ENCODE measurements around the gene KLHL18. TPM values are rescaled to one million over a fixed set of nuclear protein-coding genes. Genes with fewer than 3 reads are reported as not detected.

The KLHL18 gene
- total RNA-seq, 4 donors from 2014 or later, result 20.8 to 50.7 (median 38.8) TPM

DNA sequence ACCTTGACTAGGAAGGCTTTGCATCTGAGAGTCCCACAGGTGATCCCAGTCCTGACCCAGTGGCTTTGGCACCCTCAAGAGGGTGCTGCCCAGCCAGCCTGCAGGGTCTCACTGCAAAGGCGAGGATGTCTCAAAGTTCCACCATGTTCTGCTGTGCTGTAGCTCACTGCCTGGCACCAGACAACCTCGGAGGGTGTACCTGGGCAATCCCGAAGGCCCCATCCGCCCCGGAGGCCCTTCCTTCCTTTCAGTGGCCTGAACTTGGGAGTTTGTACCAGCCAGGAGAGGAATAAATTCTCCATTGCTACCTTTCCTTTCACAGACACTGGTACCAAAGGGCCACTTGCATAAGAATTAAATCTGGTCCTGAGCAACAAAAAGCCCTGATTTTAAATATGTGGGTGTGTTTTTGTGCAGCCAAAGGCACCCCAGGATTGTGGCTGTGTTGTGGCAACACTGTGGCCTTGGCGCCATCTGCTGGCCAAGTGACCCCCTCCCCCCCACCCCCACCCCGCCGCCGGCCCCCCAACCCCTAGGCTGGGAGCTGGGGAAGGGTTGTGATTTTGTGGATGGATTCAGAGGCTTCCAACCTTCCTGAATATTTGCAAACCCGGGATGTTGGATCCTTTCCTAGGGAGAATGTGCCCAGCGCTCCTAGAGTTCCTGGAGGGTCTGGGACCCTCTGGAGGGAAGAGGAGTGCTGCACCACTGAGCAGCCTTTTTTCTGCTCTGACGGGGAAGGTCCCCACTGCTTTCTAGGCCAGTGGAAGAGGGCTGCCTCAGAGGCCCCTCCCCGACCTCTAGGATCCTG is 88.3 kb downstream of the KLHL18 start:
- no peaks in the 10 kb centered on the region for H3K9me3 ChIP-seq
- no peaks in the 10 kb centered on the region for H3K36me3 ChIP-seq
- peaks cover 3% of the 10 kb centered on the region for H3K4me1 ChIP-seq
- no peaks in the 10 kb centered on the region for H3K27me3 ChIP-seq
- WGBS, result 42% methylated on average over 8 of the region's 13 CpGs
- H3K27ac ChIP-seq, result no peak overlapping the region
- DNase-seq (ENCODE audit: low spot score in 2 of 2), result no peak
- no peak overlapping the region for H3K4me3 ChIP-seq
- no peak for TF ChIP-seq POLR2AphosphoS5 (IDR thresholded peaks at IDR 0.05)
- TF ChIP-seq POLR2A (IDR thresholded peaks at IDR 0.05), result no peak
- TF ChIP-seq, protein P1, sequence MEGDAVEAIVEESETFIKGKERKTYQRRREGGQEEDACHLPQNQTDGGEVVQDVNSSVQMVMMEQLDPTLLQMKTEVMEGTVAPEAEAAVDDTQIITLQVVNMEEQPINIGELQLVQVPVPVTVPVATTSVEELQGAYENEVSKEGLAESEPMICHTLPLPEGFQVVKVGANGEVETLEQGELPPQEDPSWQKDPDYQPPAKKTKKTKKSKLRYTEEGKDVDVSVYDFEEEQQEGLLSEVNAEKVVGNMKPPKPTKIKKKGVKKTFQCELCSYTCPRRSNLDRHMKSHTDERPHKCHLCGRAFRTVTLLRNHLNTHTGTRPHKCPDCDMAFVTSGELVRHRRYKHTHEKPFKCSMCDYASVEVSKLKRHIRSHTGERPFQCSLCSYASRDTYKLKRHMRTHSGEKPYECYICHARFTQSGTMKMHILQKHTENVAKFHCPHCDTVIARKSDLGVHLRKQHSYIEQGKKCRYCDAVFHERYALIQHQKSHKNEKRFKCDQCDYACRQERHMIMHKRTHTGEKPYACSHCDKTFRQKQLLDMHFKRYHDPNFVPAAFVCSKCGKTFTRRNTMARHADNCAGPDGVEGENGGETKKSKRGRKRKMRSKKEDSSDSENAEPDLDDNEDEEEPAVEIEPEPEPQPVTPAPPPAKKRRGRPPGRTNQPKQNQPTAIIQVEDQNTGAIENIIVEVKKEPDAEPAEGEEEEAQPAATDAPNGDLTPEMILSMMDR (IDR thresholded peaks at IDR 0.05), result peak in 1 of 2 donors; percentile 48
- no peak for TF ChIP-seq EP300 (IDR thresholded peaks at IDR 0.05)

DNA sequence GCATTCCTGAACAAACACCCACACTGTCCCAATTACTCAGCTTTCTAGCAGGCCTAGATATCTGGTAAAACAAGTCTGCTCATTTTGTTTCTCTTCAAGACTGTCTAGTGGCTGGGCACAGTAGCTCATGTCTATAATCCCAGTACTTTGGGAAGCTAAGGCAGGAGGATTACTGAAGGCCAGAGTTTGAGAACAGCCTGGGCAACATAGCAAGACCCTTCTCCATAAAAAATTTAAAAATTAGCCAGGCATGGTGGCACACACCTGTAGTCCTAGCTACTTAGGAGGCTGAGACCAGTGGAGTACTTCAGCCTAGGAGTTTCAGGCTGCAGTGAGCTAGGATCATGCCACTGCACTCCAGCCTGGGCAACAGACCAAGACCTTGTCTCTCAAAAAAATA is 91.8 kb downstream of the KLHL18 start:
- H3K36me3 ChIP-seq, result no peaks in the 10 kb centered on the region
- H3K4me3 ChIP-seq, result no peak overlapping the region
- no peak for TF ChIP-seq POLR2A (IDR thresholded peaks at IDR 0.05)
- TF ChIP-seq EP300 (IDR thresholded peaks at IDR 0.05), result no peak
- no peak for TF ChIP-seq POLR2AphosphoS5 (IDR thresholded peaks at IDR 0.05)
- TF ChIP-seq, protein P1 (IDR thresholded peaks at IDR 0.05), result no peak
- no peak for DNase-seq (ENCODE audit: low spot score in 2 of 2)
- H3K27me3 ChIP-seq, result no peaks in the 10 kb centered on the region
- H3K4me1 ChIP-seq, result peaks cover 5% of the 10 kb centered on the region
- no peak overlapping the region for H3K27ac ChIP-seq
- H3K9me3 ChIP-seq, result no peaks in the 10 kb centered on the region

DNA sequence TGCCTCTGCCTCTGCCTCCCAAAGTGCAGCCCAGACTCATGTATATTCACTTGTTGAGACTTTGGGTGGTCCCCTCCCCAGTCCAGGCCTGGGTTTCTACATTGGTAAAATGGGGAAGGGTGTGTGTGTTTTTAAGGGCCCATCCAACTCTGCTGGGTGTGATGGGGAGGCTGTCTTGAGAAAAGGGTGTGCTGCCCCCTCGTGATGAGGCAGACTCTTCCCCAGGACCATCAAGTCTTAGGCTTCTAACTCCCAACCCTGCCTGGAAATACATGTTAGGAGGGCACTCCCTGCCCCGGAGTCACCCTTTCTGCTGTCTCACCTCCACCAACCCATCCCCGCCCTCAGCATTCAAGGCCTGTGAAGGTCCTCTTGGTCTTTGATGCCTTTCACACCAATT is 93.6 kb downstream of the KLHL18 start:
- WGBS, result 86% methylated on average over 3 of the region's 3 CpGs
- H3K27me3 ChIP-seq, result no peaks in the 10 kb centered on the region
- peaks cover 10% of the 10 kb centered on the region for H3K4me1 ChIP-seq
- no peaks in the 10 kb centered on the region for H3K36me3 ChIP-seq
- no peak overlapping the region for H3K4me3 ChIP-seq
- no peak overlapping the region for H3K27ac ChIP-seq
- TF ChIP-seq, protein P1 (IDR thresholded peaks at IDR 0.05), result no peak
- no peak for TF ChIP-seq EP300 (IDR thresholded peaks at IDR 0.05)
- no peak for TF ChIP-seq POLR2AphosphoS5 (IDR thresholded peaks at IDR 0.05)
- no peak for TF ChIP-seq POLR2A (IDR thresholded peaks at IDR 0.05)
- DNase-seq (ENCODE audit: low spot score in 2 of 2), result no peak
- H3K9me3 ChIP-seq, result no peaks in the 10 kb centered on the region

DNA sequence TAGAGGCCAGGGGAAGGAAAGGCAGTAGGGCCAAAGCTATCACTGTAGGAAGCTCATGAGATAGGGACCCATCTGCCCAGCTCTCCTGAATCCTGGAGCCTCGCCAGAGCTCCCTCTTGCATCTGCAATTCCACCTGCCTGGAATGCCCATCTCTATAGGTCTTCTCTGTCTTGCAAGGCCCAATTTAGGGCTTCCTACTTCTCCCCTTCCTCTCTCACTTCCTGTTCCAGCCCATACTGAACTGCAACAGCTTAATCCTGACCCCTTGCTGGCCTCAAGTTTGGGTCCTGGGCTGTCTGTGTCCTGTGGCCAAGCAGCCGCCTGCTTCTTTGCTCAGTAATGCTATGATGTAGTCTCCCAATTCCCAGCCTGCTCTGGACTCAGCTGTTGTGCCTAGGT is 94.4 kb downstream of the KLHL18 start:
- TF ChIP-seq EP300 (IDR thresholded peaks at IDR 0.05) (no peak), POLR2A (IDR thresholded peaks at IDR 0.05) (no peak), POLR2AphosphoS5 (IDR thresholded peaks at IDR 0.05) (no peak)
- TF ChIP-seq, protein P1 (IDR thresholded peaks at IDR 0.05), result no peak
- Histone ChIP-seq H3K36me3 (no peaks in the 10 kb centered on the region), H3K27me3 (no peaks in the 10 kb centered on the region), H3K4me1 (peaks cover 17% of the 10 kb centered on the region), H3K27ac (no peak overlapping the region), H3K4me3 (no peak overlapping the region), H3K9me3 (no peaks in the 10 kb centered on the region)
- WGBS, result 93% methylated on average over 2 of the region's 2 CpGs
- no peak for DNase-seq (ENCODE audit: low spot score in 2 of 2)

DNA sequence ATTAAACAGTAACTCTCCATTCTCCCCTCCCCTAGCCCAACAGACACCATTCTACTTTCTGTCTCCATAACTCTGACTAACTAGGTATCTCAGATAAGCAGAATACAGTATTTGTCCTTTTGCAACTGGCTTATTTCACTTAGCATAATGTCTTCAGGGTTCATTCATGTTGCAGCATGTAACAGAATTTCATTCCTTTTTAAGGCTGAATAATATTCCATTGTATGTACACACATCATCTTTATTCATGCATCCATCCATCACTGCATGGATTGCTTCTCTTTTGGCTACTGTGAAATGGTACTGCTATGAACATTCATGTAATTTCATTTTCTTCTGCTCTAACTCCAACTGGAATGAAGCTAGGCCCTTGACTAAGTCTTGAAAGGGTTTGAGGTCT is 96.1 kb downstream of the KLHL18 start:
- no peak overlapping the region for H3K4me3 ChIP-seq
- no peaks in the 10 kb centered on the region for H3K27me3 ChIP-seq
- TF ChIP-seq EP300 (IDR thresholded peaks at IDR 0.05) (no peak), POLR2A (IDR thresholded peaks at IDR 0.05) (no peak), POLR2AphosphoS5 (IDR thresholded peaks at IDR 0.05) (no peak)
- TF ChIP-seq, protein P1 (IDR thresholded peaks at IDR 0.05), result no peak
- peaks cover 30% of the 10 kb centered on the region for H3K4me1 ChIP-seq
- no peaks in the 10 kb centered on the region for H3K36me3 ChIP-seq
- no peak overlapping the region for H3K27ac ChIP-seq
- no peaks in the 10 kb centered on the region for H3K9me3 ChIP-seq
- no peak for DNase-seq (ENCODE audit: low spot score in 2 of 2)

Data from suprapubic skin (tissue), 4 donors.